ENCODE data around the gene DNAH2.

The DNAH2 gene

DNA sequence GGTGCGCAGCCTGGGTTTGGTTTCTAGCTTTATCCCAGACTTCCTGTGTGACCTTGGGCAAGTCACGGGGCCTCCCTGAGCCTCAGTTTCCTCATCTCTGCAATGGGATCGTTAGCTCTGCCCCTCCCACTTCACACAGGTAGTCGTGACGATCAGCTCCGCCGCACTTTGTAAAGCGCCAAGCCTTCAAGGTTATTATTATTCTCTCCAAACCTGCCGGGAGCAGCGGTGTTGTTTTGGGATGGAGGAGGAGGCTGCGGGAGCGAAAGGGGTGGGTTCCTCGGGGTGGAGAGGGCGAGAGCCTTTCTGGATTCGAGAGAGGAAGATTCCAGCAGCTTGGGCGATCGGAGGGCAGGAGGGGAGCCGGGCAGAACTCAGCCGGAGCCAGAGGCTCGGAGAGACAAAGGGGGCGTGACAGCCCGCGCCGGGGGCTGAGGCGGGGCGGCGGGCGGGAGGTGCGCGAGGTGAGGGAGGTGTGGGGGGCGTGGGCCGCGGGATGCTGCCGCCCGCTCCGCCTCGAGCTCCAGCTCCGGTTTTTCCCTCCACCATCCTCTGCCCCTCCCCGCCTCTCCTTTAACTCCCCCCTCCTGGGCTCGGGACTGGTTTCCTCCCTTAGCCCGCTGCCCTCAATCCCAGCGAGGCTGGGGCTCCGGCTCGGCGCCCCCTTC lies 12.8 kb upstream of the DNAH2 start, which contains the start of gene EFNB3 (continued):
- TF ChIP-seq, protein P1, sequence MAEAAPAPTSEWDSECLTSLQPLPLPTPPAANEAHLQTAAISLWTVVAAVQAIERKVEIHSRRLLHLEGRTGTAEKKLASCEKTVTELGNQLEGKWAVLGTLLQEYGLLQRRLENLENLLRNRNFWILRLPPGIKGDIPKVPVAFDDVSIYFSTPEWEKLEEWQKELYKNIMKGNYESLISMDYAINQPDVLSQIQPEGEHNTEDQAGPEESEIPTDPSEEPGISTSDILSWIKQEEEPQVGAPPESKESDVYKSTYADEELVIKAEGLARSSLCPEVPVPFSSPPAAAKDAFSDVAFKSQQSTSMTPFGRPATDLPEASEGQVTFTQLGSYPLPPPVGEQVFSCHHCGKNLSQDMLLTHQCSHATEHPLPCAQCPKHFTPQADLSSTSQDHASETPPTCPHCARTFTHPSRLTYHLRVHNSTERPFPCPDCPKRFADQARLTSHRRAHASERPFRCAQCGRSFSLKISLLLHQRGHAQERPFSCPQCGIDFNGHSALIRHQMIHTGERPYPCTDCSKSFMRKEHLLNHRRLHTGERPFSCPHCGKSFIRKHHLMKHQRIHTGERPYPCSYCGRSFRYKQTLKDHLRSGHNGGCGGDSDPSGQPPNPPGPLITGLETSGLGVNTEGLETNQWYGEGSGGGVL (tag by site-specific recombination; IDR thresholded peaks at IDR 0.05) = peak; percentile 98
- no peak for TF ChIP-seq ZNF776 (tag by site-specific recombination; IDR thresholded peaks at IDR 0.05; ENCODE audit: borderline replicate concordance)
- TF ChIP-seq YY2 (tag by site-specific recombination; IDR thresholded peaks at IDR 0.05) = no peak
- no peak for TF ChIP-seq ZNF211 (tag by site-specific recombination; IDR thresholded peaks at IDR 0.05; ENCODE audit: low read depth)
- no peak for TF ChIP-seq BCL11A (tag by site-specific recombination; IDR thresholded peaks at IDR 0.05; ENCODE audit: low read depth)
- no peak for TF ChIP-seq ZNF202 (tag by site-specific recombination; IDR thresholded peaks at IDR 0.05; ENCODE audit: borderline replicate concordance)
- TF ChIP-seq ZEB2 (tag by site-specific recombination; IDR thresholded peaks at IDR 0.05) = 0 out of 2 replicates have a peak, but pooled peaks have one; percentile 37
- no peak for TF ChIP-seq ZNF223 (tag by site-specific recombination; IDR thresholded peaks at IDR 0.05)
- TF ChIP-seq ZFHX2 (tag by site-specific recombination; conservative IDR thresholded peaks at IDR 0.05) = peak; percentile 92
- no peak for TF ChIP-seq ZBTB10 (tag by site-specific recombination; IDR thresholded peaks at IDR 0.05)
- TF ChIP-seq, protein P2, sequence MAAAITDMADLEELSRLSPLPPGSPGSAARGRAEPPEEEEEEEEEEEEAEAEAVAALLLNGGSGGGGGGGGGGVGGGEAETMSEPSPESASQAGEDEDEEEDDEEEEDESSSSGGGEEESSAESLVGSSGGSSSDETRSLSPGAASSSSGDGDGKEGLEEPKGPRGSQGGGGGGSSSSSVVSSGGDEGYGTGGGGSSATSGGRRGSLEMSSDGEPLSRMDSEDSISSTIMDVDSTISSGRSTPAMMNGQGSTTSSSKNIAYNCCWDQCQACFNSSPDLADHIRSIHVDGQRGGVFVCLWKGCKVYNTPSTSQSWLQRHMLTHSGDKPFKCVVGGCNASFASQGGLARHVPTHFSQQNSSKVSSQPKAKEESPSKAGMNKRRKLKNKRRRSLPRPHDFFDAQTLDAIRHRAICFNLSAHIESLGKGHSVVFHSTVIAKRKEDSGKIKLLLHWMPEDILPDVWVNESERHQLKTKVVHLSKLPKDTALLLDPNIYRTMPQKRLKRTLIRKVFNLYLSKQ (tag by site-specific recombination; IDR thresholded peaks at IDR 0.05; ENCODE audit: borderline replicate concordance) = no peak
- TF ChIP-seq, protein P3, sequence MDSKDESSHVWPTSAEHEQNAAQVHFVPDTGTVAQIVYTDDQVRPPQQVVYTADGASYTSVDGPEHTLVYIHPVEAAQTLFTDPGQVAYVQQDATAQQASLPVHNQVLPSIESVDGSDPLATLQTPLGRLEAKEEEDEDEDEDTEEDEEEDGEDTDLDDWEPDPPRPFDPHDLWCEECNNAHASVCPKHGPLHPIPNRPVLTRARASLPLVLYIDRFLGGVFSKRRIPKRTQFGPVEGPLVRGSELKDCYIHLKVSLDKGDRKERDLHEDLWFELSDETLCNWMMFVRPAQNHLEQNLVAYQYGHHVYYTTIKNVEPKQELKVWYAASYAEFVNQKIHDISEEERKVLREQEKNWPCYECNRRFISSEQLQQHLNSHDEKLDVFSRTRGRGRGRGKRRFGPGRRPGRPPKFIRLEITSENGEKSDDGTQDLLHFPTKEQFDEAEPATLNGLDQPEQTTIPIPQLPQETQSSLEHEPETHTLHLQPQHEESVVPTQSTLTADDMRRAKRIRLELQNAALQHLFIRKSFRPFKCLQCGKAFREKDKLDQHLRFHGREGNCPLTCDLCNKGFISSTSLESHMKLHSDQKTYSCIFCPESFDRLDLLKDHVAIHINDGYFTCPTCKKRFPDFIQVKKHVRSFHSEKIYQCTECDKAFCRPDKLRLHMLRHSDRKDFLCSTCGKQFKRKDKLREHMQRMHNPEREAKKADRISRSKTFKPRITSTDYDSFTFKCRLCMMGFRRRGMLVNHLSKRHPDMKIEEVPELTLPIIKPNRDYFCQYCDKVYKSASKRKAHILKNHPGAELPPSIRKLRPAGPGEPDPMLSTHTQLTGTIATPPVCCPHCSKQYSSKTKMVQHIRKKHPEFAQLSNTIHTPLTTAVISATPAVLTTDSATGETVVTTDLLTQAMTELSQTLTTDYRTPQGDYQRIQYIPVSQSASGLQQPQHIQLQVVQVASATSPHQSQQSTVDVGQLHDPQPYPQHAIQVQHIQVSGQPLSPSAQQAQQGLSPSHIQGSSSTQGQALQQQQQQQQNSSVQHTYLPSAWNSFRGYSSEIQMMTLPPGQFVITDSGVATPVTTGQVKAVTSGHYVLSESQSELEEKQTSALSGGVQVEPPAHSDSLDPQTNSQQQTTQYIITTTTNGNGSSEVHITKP (tag by site-specific recombination; IDR thresholded peaks at IDR 0.05) = peak; percentile 96
- TF ChIP-seq ZSCAN5A (tag by site-specific recombination; IDR thresholded peaks at IDR 0.05) = peak; percentile 33; the same call in 1 of the 2 replicates
- TF ChIP-seq ZBTB17 (tag by site-specific recombination; IDR thresholded peaks at IDR 0.05) = peak; percentile 77
- no peak for TF ChIP-seq MEIS1 (CRISPR knock-in tag; IDR thresholded peaks at IDR 0.05; ENCODE audit: borderline replicate concordance)
- TF ChIP-seq ZBTB48 (tag by site-specific recombination; IDR thresholded peaks at IDR 0.05) = peak; percentile 79
- TF ChIP-seq ZNF18 (tag by site-specific recombination; IDR thresholded peaks at IDR 0.05) = 0 out of 2 replicates have a peak, but pooled peaks have one; percentile 18
- no peak for TF ChIP-seq ZNF830 (tag by site-specific recombination; IDR thresholded peaks at IDR 0.05; ENCODE audit: low read depth)
- no peak for TF ChIP-seq ZNF670 (tag by site-specific recombination; IDR thresholded peaks at IDR 0.05; ENCODE audit: low read depth)
- TF ChIP-seq ZSCAN30 (tag by site-specific recombination; IDR thresholded peaks at IDR 0.05) = peak; percentile 66; the same call in 1 of the 2 replicates
- TF ChIP-seq ZNF843 (tag by site-specific recombination; IDR thresholded peaks at IDR 0.05) = 0 out of 2 replicates have a peak, but pooled peaks have one; percentile 11
- peak; percentile 42 for TF ChIP-seq ZBTB44 (tag by site-specific recombination; IDR thresholded peaks at IDR 0.05)
- peak; percentile 43; the same call in 1 of the 2 replicates for TF ChIP-seq ZNF341 (tag by site-specific recombination; IDR thresholded peaks at IDR 0.05; ENCODE audit: low read depth)
- TF ChIP-seq ZNF140 (tag by site-specific recombination; IDR thresholded peaks at IDR 0.05) = no peak

Measured in HEK293 (cell line).